IMR-90 (cell line): ENCODE measurements around the gene CCL20.

ENCODE experiments used
- CEBPB ChIP-seq: IDR thresholded peaks from 2 replicates; pipeline ENCODE4 v1.6.1; 2012; ENCODE audit warnings: low read depth, low read length, improper control_type of control experiment
- CTCF ChIP-seq: conservative IDR thresholded peaks from 2 replicates; pipeline ENCODE4 v1.5.1; 2012; ENCODE audit warnings: mild to moderate bottlenecking, low read depth, low read length, improper control_type of control experiment
- ELK1 ChIP-seq: fragments of 150-350 bp; IDR thresholded peaks from 2 replicates; pipeline ENCODE4 v1.6.1; 2016; ENCODE audit warnings: low read depth, mild to moderate bottlenecking, low read length, moderate library complexity, borderline replicate concordance
- MAFK ChIP-seq: IDR thresholded peaks from 2 replicates; pipeline ENCODE4 v1.6.1; 2012; ENCODE audit warnings: low read depth, low read length, improper control_type of control experiment
- POLR2A ChIP-seq: IDR thresholded peaks from 2 replicates; pipeline ENCODE4 v1.6.1; 2012; ENCODE audit warnings: mild to moderate bottlenecking, low read depth, low read length
- RAD21 ChIP-seq: IDR thresholded peaks from 2 replicates; pipeline ENCODE4 v1.6.1; 2012; ENCODE audit warnings: low read length, improper control_type of control experiment
- RCOR1 ChIP-seq: IDR thresholded peaks from 2 replicates; pipeline ENCODE4 v1.6.1; 2012; ENCODE audit warnings: mild to moderate bottlenecking, low read length, improper control_type of control experiment; ENCODE audit not compliant: insufficient replicate concordance
- SMC3 ChIP-seq: fragments of 150-350 bp; IDR thresholded peaks from 2 replicates; pipeline ENCODE4 v1.6.1; 2016; ENCODE audit warnings: low read depth, mild to moderate bottlenecking, antibody characterized with exemption, low read length, moderate library complexity
- USF2 ChIP-seq: fragments of 150-350 bp; IDR thresholded peaks from 2 replicates; pipeline ENCODE4 v1.6.1; 2017; ENCODE audit warnings: mild to moderate bottlenecking, antibody characterized with exemption, low read length, low read depth

- TF ChIP-seq CTCF: no peak
- no peak for TF ChIP-seq POLR2A
- no peak for TF ChIP-seq SMC3
- TF ChIP-seq USF2: no peak
- no peak for TF ChIP-seq MAFK
- TF ChIP-seq CEBPB: no peak
- no peak for TF ChIP-seq RAD21
- no peak for TF ChIP-seq ELK1
- no peak for TF ChIP-seq RCOR1
These were observed 12.9 kb downstream of the CCL20 start for GRCh38 chr2:227826563-227826962.
